Measurements from ENCODE around the gene VMAC. TPM values are rescaled to one million over a fixed set of nuclear protein-coding genes. Genes with fewer than 3 reads are reported as not detected.

The VMAC gene
- total RNA-seq, 1 donor from 2014 or later, result 3.9 TPM

GRCh38 chr19:5877882-5878281 lies 26.8 kb upstream of the VMAC start:
- Histone ChIP-seq H3K9me3 (ENCODE audit: insufficient read depth, low read depth, low read length) (no peaks in the 10 kb centered on the region), H3K4me1 (ENCODE audit: insufficient read depth, low read length) (peaks cover 7% of the 10 kb centered on the region), H3K36me3 (ENCODE audit: insufficient read depth, low read length) (no peaks in the 10 kb centered on the region), H3K9ac (ENCODE audit: low read length) (no peak overlapping the region), H3K27me3 (ENCODE audit: insufficient read depth, low read length) (peaks cover 3% of the 10 kb centered on the region), H3K79me2 (ENCODE audit: insufficient read depth, low read length) (no peaks in the 10 kb centered on the region), H4K20me1 (ENCODE audit: insufficient read depth, low read length) (no peaks in the 10 kb centered on the region), H3K4me2 (ENCODE audit: low read length) (no peak overlapping the region), H2AFZ (ENCODE audit: low read depth, low read length) (no peak overlapping the region), H3K27ac (ENCODE audit: low read depth, low read length) (no peak overlapping the region), H3K4me3 (ENCODE audit: insufficient read depth, low read depth, low read length) (no peak overlapping the region)
- peaks cover 2% of the 10 kb centered on the region for H3K9me3 Mint-ChIP-seq (ENCODE audit: unreplicated experiment)
- H3K27me3 Mint-ChIP-seq (ENCODE audit: low read depth, unreplicated experiment), result peaks cover 5% of the 10 kb centered on the region
- FAIRE-seq, result no peak
- no peak for DNase-seq (ENCODE audit: low read depth)
- peaks cover 9% of the 10 kb centered on the region for H3K4me1 Mint-ChIP-seq (ENCODE audit: low read depth, unreplicated experiment)
- H3K36me3 Mint-ChIP-seq (ENCODE audit: low read depth, unreplicated experiment), result no peaks in the 10 kb centered on the region
- no peak overlapping the region for H3K4me3 Mint-ChIP-seq (ENCODE audit: unreplicated experiment)
- no peak for TF ChIP-seq EZH2 (IDR thresholded peaks at IDR 0.05; ENCODE audit: insufficient read depth, low read length)
- TF ChIP-seq CTCF (IDR thresholded peaks at IDR 0.05; ENCODE audit: insufficient read depth, low read depth, low read length), result no peak
- no peak overlapping the region for H3K27ac Mint-ChIP-seq (ENCODE audit: unreplicated experiment)

DNA sequence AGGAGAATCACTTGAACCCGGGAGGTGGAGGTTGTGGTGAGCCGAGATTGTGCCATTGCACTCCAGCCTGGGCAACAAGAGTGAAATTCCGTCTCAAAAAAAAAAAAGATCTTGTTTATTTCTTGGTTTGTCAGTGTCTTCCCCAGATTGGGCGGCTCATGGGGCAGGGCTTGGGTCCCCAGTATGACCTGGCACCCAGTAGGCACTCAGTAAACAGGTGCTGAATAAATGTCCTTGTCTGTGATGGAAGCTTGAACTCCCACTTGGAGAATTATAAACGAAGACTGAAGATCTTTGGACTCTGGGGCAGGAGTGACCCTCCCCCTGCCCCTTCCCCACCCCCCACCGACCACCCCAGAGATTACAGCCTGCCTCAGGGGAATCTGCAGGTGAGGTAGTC lies 24.5 kb upstream of the VMAC start:
- peaks cover 3% of the 10 kb centered on the region for H3K27me3 ChIP-seq (ENCODE audit: insufficient read depth, low read length)
- peaks cover 7% of the 10 kb centered on the region for H3K4me1 ChIP-seq (ENCODE audit: insufficient read depth, low read length)
- H3K4me2 ChIP-seq (ENCODE audit: low read length), result peak overlapping the region; percentile 11
- peaks cover 6% of the 10 kb centered on the region for H3K27me3 Mint-ChIP-seq (ENCODE audit: low read depth, unreplicated experiment)
- H3K79me2 ChIP-seq (ENCODE audit: insufficient read depth, low read length), result no peaks in the 10 kb centered on the region
- H3K9ac ChIP-seq (ENCODE audit: low read length), result no peak overlapping the region
- peaks cover 9% of the 10 kb centered on the region for H3K4me1 Mint-ChIP-seq (ENCODE audit: low read depth, unreplicated experiment)
- H4K20me1 ChIP-seq (ENCODE audit: insufficient read depth, low read length), result no peaks in the 10 kb centered on the region
- no peaks in the 10 kb centered on the region for H3K36me3 ChIP-seq (ENCODE audit: insufficient read depth, low read length)
- no peak overlapping the region for H3K4me3 Mint-ChIP-seq (ENCODE audit: unreplicated experiment)
- DNase-seq (ENCODE audit: low read depth) (no peak), FAIRE-seq (no peak)
- H3K36me3 Mint-ChIP-seq (ENCODE audit: low read depth, unreplicated experiment), result peaks cover 2% of the 10 kb centered on the region
- no peak overlapping the region for H3K27ac ChIP-seq (ENCODE audit: low read depth, low read length)
- H3K9me3 ChIP-seq (ENCODE audit: insufficient read depth, low read depth, low read length), result no peaks in the 10 kb centered on the region
- no peak for TF ChIP-seq CTCF (IDR thresholded peaks at IDR 0.05; ENCODE audit: insufficient read depth, low read depth, low read length)
- no peak for TF ChIP-seq EZH2 (IDR thresholded peaks at IDR 0.05; ENCODE audit: insufficient read depth, low read length)
- no peak overlapping the region for H2AFZ ChIP-seq (ENCODE audit: low read depth, low read length)
- no peak overlapping the region for H3K27ac Mint-ChIP-seq (ENCODE audit: unreplicated experiment)
- no peak overlapping the region for H3K4me3 ChIP-seq (ENCODE audit: insufficient read depth, low read depth, low read length)
- peaks cover 4% of the 10 kb centered on the region for H3K9me3 Mint-ChIP-seq (ENCODE audit: unreplicated experiment)

GRCh38 chr19:5880604-5881078 lies 24.0 kb upstream of the VMAC start:
- TF ChIP-seq CTCF (IDR thresholded peaks at IDR 0.05; ENCODE audit: insufficient read depth, low read depth, low read length), result no peak
- TF ChIP-seq EZH2 (IDR thresholded peaks at IDR 0.05; ENCODE audit: insufficient read depth, low read length), result no peak
- H3K9me3 Mint-ChIP-seq (ENCODE audit: unreplicated experiment), result peaks cover 4% of the 10 kb centered on the region
- Histone ChIP-seq H3K4me1 (ENCODE audit: insufficient read depth, low read length) (peaks cover 7% of the 10 kb centered on the region), H3K27me3 (ENCODE audit: insufficient read depth, low read length) (peaks cover 3% of the 10 kb centered on the region), H4K20me1 (ENCODE audit: insufficient read depth, low read length) (no peaks in the 10 kb centered on the region), H3K9ac (ENCODE audit: low read length) (no peak overlapping the region), H2AFZ (ENCODE audit: low read depth, low read length) (peak overlapping the region; percentile 41), H3K4me2 (ENCODE audit: low read length) (peak overlapping the region; percentile 35), H3K79me2 (ENCODE audit: insufficient read depth, low read length) (no peaks in the 10 kb centered on the region), H3K9me3 (ENCODE audit: insufficient read depth, low read depth, low read length) (no peaks in the 10 kb centered on the region), H3K27ac (ENCODE audit: low read depth, low read length) (no peak overlapping the region), H3K36me3 (ENCODE audit: insufficient read depth, low read length) (no peaks in the 10 kb centered on the region), H3K4me3 (ENCODE audit: insufficient read depth, low read depth, low read length) (no peak overlapping the region)
- DNase-seq (ENCODE audit: low read depth), result peak; percentile 57
- H3K4me1 Mint-ChIP-seq (ENCODE audit: low read depth, unreplicated experiment), result peaks cover 9% of the 10 kb centered on the region
- H3K27ac Mint-ChIP-seq (ENCODE audit: unreplicated experiment), result no peak overlapping the region
- H3K4me3 Mint-ChIP-seq (ENCODE audit: unreplicated experiment), result no peak overlapping the region
- peaks cover 2% of the 10 kb centered on the region for H3K36me3 Mint-ChIP-seq (ENCODE audit: low read depth, unreplicated experiment)
- peaks cover 6% of the 10 kb centered on the region for H3K27me3 Mint-ChIP-seq (ENCODE audit: low read depth, unreplicated experiment)
- no peak for FAIRE-seq
